Panc1 (cell line): ENCODE measurements around the gene PRSS21.

Experiments
- CTCF ChIP-seq: fragments of 450-650 bp; IDR thresholded peaks from 2 replicates; pipeline ENCODE4 v1.5.1; 2017; ENCODE audit warnings: mild to moderate bottlenecking
- POLR2AphosphoS5 ChIP-seq: IDR thresholded peaks from 2 replicates; pipeline ENCODE4 v1.6.1; 2012; ENCODE audit warnings: mild to moderate bottlenecking, low read depth, low read length, moderate library complexity

GRCh38 chr16:2816751-2817339 lies at the start of gene PRSS21:
- TF ChIP-seq CTCF (no peak), POLR2AphosphoS5 (no peak)
